Right lobe of liver (tissue), 4 donors: ENCODE results near the gene SLC9A4.

ENCODE experiments used
- CTCF ChIP-seq, 4 donors: fragments of 200-600 bp in 3 of 4; fragments of 450-650 bp in 1 of 4; IDR thresholded peaks; one replicate each; pipeline versions ENCODE4 v1.5.1 to v1.8.0; 2016 to 2022; ENCODE audit warnings: antibody characterized with exemption in 4 of 4, mild to moderate bottlenecking in 2 of 4
- POLR2A ChIP-seq: fragments of 450-650 bp; IDR thresholded peaks from one replicate; pipeline ENCODE4 v1.6.1; 2017; ENCODE audit warnings: antibody characterized with exemption, mild to moderate bottlenecking
- donor health status: DM: no; HTN: no; CAD: no.
- donor health status: DM: no; HTN: no; CAD: no.
- donor health status: DM: no; HTN: yes; CAD: no.

GRCh38 chr2:102446936-102447335 lies 26.1 kb upstream of the SLC9A4 start:
- no peak for TF ChIP-seq CTCF (IDR thresholded peaks at IDR 0.05)
- no peak for TF ChIP-seq POLR2A
